HepG2 (cell line): ENCODE results near the gene CH25H. TPM values are rescaled to one million over a fixed set of nuclear protein-coding genes. Genes with fewer than 3 reads are reported as not detected.
"Not testable (repeated sequence)": the region's sequence is repeated elsewhere in the genome, so short reads cannot be mapped to it uniquely, and the experiment has no call there.

Experiments
- ATAC-seq: fragments of 200-7000 bp; cut with Tn5 transposase; 3 replicates; pipeline ENCODE4 v1.9.1; 2020; ENCODE audit warnings: mild to moderate bottlenecking, moderate library complexity
- BruUV-seq: library from RNA; stranded (reverse); fragments of 400-500 nt; replicated peaks from 2 replicates; lab custom pipeline; 2021; lab: Mats Ljungman, UMichigan
- CTCF ChIA-PET: fragments of 300-600 bp; formaldehyde crosslinking; extraction: SDS; loops from one replicate; lab custom pipeline; 2021; ENCODE audit warnings: low total read pairs, inconsistent platforms, low intra/inter-chr PET ratio; lab: Yijun Ruan, JAX
- POLR2A ChIA-PET: fragments of 350-600 bp; sonication (Branson Sonifier 250); formaldehyde crosslinking; loops from one replicate; lab custom pipeline; 2020; ENCODE audit warnings: antibody characterized with exemption, inconsistent platforms; lab: Yijun Ruan, JAX
- DNase-seq: peaks from one replicate; pipeline ENCODE4 v3.0.0-alpha.2; 2015; ENCODE audit warnings: low spot score
- FAIRE-seq: peaks from 3 replicates; lab custom pipeline; 2011; peaks lifted over from hg19 to GRCh38; lab: Jason Lieb, UNC
- H2AFZ ChIP-seq: one replicate; pipeline ENCODE4 v1.6.1; 2011; ENCODE audit warnings: low read length, inconsistent platforms
- H3K27ac ChIP-seq: fragments of 300-600 bp; 3 replicates; pipeline ENCODE4 v1.8.0; 2011; ENCODE audit warnings: mixed run types, mild to moderate bottlenecking, mixed read lengths, low read length, inconsistent platforms; ENCODE audit not compliant: insufficient read depth; ENCODE audit errors: extremely low read length
- H3K27me3 ChIP-seq, 2 experiments: fragments of 200-600 bp in 1 of 2; 2 replicates in 1 of 2; 3 replicates in 1 of 2; pipeline versions ENCODE4 v1.6.0 to v1.8.0; 2011; ENCODE audit warnings: low read length in 2 of 2, mild to moderate bottlenecking in 2 of 2, moderate library complexity in 2 of 2, inconsistent platforms in 1 of 2; ENCODE audit not compliant: insufficient read depth in 2 of 2, control insufficient read depth in 1 of 2
- H3K36me3 ChIP-seq, 2 experiments: fragments of 200-600 bp in 1 of 2; replicated peaks in 1 of 2; 2 replicates in 1 of 2; 3 replicates in 1 of 2; pipeline versions ENCODE4 v1.5.1 to v1.8.0; 2011; ENCODE audit warnings: low read length in 2 of 2, inconsistent platforms in 1 of 2; ENCODE audit not compliant: insufficient read depth in 2 of 2, control insufficient read depth in 1 of 2
- H3K4me1 ChIP-seq: 2 replicates; pipeline ENCODE4 v1.5.1; 2012; ENCODE audit warnings: low read length, inconsistent platforms; ENCODE audit not compliant: insufficient read depth
- H3K4me2 ChIP-seq: 2 replicates; pipeline ENCODE4 v1.6.0; 2011; ENCODE audit warnings: low read depth, low read length, inconsistent platforms
- H3K4me3 ChIP-seq, 3 experiments: fragments of 200-600 bp in 1 of 3; sonication (generic), shearing (Covaris generic) in 1 of 3; replicated peaks in 1 of 3; 2 replicates each; pipeline ENCODE4 v1.5.1; 2011 to 2016; ENCODE audit warnings: low read length in 3 of 3, inconsistent platforms in 2 of 3, low read depth in 2 of 3, mild to moderate bottlenecking in 2 of 3, control low read depth in 1 of 3, mixed read lengths in 1 of 3; ENCODE audit not compliant: insufficient read depth in 1 of 3
- H3K79me2 ChIP-seq: one replicate; pipeline ENCODE4 v1.6.1; 2011; ENCODE audit warnings: low read length, inconsistent platforms; ENCODE audit not compliant: insufficient read depth
- H3K9ac ChIP-seq: 2 replicates; pipeline ENCODE4 v1.6.0; 2011; ENCODE audit warnings: mild to moderate bottlenecking, low read depth, low read length, inconsistent platforms; ENCODE audit not compliant: insufficient read depth
- H3K9me3 ChIP-seq: 2 replicates; pipeline ENCODE4 v1.5.1; 2012; ENCODE audit warnings: mild to moderate bottlenecking, low read length
- H4K20me1 ChIP-seq: 2 replicates; pipeline ENCODE4 v1.6.0; 2011; ENCODE audit warnings: inconsistent platforms, mild to moderate bottlenecking, low read length, moderate library complexity; ENCODE audit not compliant: insufficient read depth
- TAF15 ChIP-seq: fragments of 200-400 bp; formaldehyde crosslinking; IDR thresholded peaks from one replicate; pipeline ENCODE4 v1.6.1; 2018; ENCODE audit warnings: mild to moderate bottlenecking, low read depth, low read length; ENCODE audit not compliant: poor library complexity, severe bottlenecking
- ZMYM3 ChIP-seq: sonication (generic); formaldehyde crosslinking; IDR thresholded peaks from 2 replicates; pipeline ENCODE4 v1.5.1; 2020; ENCODE audit warnings: mild to moderate bottlenecking, missing genetic modification reagents
- WGBS: methylation state at CpG from one replicate; pipeline ENCODE4 v1.1.6; 2017; ENCODE audit warnings: low lambda C conversion rate; 5-methylcytosine and 5-hydroxymethylcytosine counted together
- in situ Hi-C: cut with HindIII; loops from 2 replicates; pipeline ENCODE4 v1.10.0; 2017; ENCODE audit warnings: low pct_unique_long_range_greater_than_20kb; ENCODE audit not compliant: extremely low pct_ligation_motif_present
- intact Hi-C: fragments of 100-400 bp; cut with micrococcal nuclease; formaldehyde crosslinking; loops from one replicate; pipeline ENCODE4 v1.10.0; 2022; ENCODE audit not compliant: unreplicated experiment
- polyA plus RNA-seq, 8 experiments: library from polyadenylated mRNA; depleted of rRNA in 3 of 8; stranded (reverse) in 7 of 8; unstranded in 1 of 8; fragments of >200 nt; fragmentation: Illumina TruSeq in 4 of 8; extraction: Trizol in 4 of 8; gene quantifications; 2 replicates each; pipeline versions ENCODE4 v1.2.1 to v1.2.3, GENCODE V29; 2011 to 2016; ENCODE audit warnings: low read depth in 4 of 8, missing spikeins in 1 of 8, mixed read lengths in 1 of 8; ENCODE audit not compliant: insufficient read depth in 1 of 8
- total RNA-seq, 5 experiments: library from RNA; depleted of rRNA; stranded (reverse); fragments of >200 nt; fragmentation: Illumina TruSeq; extraction: Trizol; gene quantifications; 2 replicates each; pipeline ENCODE4 v1.2.3, GENCODE V29; 2016; ENCODE audit warnings: low read depth in 1 of 5
- TF ChIP-seq, protein P1 (sequence below): sonication (generic); formaldehyde crosslinking; IDR thresholded peaks from 2 replicates; pipeline ENCODE4 v1.4.0; 2020; ENCODE audit warnings: low read depth, missing genetic modification reagents

The CH25H gene
- total and polyA plus RNA-seq, 2 of the 13 experiments (the other 11 are each of a cell fraction or from before 2014, with no cell fraction given): not detected

DNA sequence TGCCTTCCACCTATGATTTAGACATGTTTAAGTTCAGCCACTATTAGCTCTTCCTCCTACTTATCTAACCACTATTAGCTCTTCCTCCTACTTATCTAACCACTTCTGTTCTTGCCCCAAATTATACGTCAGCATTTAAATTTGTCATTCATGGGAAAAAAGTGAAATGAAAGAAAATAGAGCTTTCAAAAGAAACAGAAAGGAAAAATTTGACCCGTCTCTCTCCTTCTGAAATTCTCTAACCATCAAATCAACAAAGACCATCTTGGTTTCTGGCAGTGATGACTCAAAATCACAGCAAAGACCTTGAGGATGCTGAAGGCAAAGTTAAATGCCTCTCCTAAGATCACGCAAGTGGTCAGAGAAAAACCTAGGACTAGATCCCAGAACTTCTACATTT, 41.9 kb upstream of the CH25H start (continued):
- TF ChIP-seq, protein P1, sequence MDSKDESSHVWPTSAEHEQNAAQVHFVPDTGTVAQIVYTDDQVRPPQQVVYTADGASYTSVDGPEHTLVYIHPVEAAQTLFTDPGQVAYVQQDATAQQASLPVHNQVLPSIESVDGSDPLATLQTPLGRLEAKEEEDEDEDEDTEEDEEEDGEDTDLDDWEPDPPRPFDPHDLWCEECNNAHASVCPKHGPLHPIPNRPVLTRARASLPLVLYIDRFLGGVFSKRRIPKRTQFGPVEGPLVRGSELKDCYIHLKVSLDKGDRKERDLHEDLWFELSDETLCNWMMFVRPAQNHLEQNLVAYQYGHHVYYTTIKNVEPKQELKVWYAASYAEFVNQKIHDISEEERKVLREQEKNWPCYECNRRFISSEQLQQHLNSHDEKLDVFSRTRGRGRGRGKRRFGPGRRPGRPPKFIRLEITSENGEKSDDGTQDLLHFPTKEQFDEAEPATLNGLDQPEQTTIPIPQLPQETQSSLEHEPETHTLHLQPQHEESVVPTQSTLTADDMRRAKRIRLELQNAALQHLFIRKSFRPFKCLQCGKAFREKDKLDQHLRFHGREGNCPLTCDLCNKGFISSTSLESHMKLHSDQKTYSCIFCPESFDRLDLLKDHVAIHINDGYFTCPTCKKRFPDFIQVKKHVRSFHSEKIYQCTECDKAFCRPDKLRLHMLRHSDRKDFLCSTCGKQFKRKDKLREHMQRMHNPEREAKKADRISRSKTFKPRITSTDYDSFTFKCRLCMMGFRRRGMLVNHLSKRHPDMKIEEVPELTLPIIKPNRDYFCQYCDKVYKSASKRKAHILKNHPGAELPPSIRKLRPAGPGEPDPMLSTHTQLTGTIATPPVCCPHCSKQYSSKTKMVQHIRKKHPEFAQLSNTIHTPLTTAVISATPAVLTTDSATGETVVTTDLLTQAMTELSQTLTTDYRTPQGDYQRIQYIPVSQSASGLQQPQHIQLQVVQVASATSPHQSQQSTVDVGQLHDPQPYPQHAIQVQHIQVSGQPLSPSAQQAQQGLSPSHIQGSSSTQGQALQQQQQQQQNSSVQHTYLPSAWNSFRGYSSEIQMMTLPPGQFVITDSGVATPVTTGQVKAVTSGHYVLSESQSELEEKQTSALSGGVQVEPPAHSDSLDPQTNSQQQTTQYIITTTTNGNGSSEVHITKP (CRISPR knock-in tag): no peak
- TF ChIP-seq ZMYM3 (CRISPR knock-in tag): no peak
- no peak for TF ChIP-seq TAF15

DNA sequence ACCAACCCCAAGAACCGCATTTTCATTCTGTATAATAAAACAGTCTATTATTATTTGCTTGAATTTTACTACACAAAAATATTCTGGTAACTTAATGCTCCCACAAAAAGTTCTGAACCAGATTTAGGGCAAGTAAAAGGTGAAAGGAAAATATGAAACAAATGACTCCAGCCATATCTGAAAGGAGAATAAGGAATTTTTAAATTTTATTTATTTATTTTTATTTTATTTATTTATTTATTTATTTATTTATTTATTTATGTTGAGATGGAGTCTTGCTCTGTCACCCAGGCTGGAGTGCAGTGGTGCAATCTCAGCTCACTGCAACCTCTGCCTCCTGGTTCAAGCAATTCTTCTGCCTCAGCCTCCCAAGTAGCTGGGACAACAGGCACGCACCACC, 40.5 kb upstream of the CH25H start:
- H3K79me2 ChIP-seq, H3K4me3 ChIP-seq, POLR2A ChIA-PET, intact Hi-C loops, H3K9ac ChIP-seq, H3K9me3 ChIP-seq, in situ Hi-C loops, CTCF ChIA-PET, H4K20me1 ChIP-seq, FAIRE-seq, H3K4me2 ChIP-seq, H3K27me3 ChIP-seq, BruUV-seq, H3K27ac ChIP-seq, H2AFZ ChIP-seq, DNase-seq, ATAC-seq, H3K36me3 ChIP-seq: not testable (repeated sequence)
- 100% methylated on average over 2 of the region's 2 CpGs for WGBS
- H3K4me1 ChIP-seq: peaks cover 23% of the 10 kb centered on the region
